Endothelial cell of umbilical vein (primary cell): ENCODE results near the gene SOX30. TPM values are rescaled to one million over a fixed set of nuclear protein-coding genes. Genes with fewer than 3 reads are reported as not detected.

Experiments used
- polyA plus RNA-seq, 4 experiments: library from polyadenylated mRNA; depleted of rRNA in 3 of 4; stranded (reverse) in 3 of 4; unstranded in 1 of 4; fragments of >200 nt; gene quantifications; 2 replicates each; pipeline versions ENCODE4 v1.2.1 to v1.2.3, GENCODE V29; 2011 to 2012; ENCODE audit warnings: missing spikeins in 1 of 4
- small RNA-seq: library from RNA; depleted of rRNA; stranded (forward); fragments of <200 nt; gene quantifications from one replicate; pipeline ENCODE3, GENCODE V24; 2012; ENCODE audit warnings: low replicate concordance, low read depth; ENCODE audit not compliant: insufficient read depth, insufficient read length
- total RNA-seq: library from RNA; stranded (reverse); gene quantifications from 2 replicates; pipeline ENCODE4 v1.2.3, GENCODE V29; 2021

The SOX30 gene
- total and polyA plus RNA-seq, 2 donors (not counting 3 experiments of a cell fraction or from before 2014, with no cell fraction given) = not detected

Small RNA genes within 50 kb of the gene (small RNA-seq; reads per million reads assigned to genes)
- gene RNU6-390P = not detected

Other genes with a start within 250 kb of the SOX30 start
- not detected in 2 replicates for gene NIPAL4, start 192.2 kb downstream of the SOX30 start, total RNA-seq
- 0.10 TPM in 1 of 2 replicates, not detected in the other for gene NIPAL4, start 192.2 kb downstream of the SOX30 start, polyA plus RNA-seq
- gene ADAM19, start 76.7 kb downstream of the SOX30 start, total RNA-seq = 22.6 and 23.8 TPM in 2 replicates
- gene ADAM19, start 76.7 kb downstream of the SOX30 start, polyA plus RNA-seq = 10.0 and 10.4 TPM in 2 replicates
- not detected in 2 replicates for gene C5orf52, start 19.1 kb upstream of the SOX30 start, total RNA-seq
- gene C5orf52, start 19.1 kb upstream of the SOX30 start, polyA plus RNA-seq = not detected in 2 replicates
- gene THG1L, start 79.0 kb upstream of the SOX30 start, total RNA-seq = 3.7 and 7.6 TPM in 2 replicates
- 2.9 and 4.4 TPM in 2 replicates for gene THG1L, start 79.0 kb upstream of the SOX30 start, polyA plus RNA-seq
- gene LSM11, start 91.3 kb upstream of the SOX30 start, total RNA-seq = 6.1 and 7.3 TPM in 2 replicates
- gene LSM11, start 91.3 kb upstream of the SOX30 start, polyA plus RNA-seq = 2.5 and 3.5 TPM in 2 replicates
- gene CLINT1, start 206.7 kb upstream of the SOX30 start, total RNA-seq = 76.6 and 79.6 TPM in 2 replicates
- gene CLINT1, start 206.7 kb upstream of the SOX30 start, polyA plus RNA-seq = 152 and 158 TPM in 2 replicates